ENCODE data around the gene PAX2.

PAX2 gene

GRCh38 chr10:100814751-100815474 lies 69.5 kb downstream of the PAX2 start:
- H3K9me3 Mint-ChIP-seq, result no peaks in the 10 kb centered on the region
- H3K27ac Mint-ChIP-seq, result no peak overlapping the region
- no peak overlapping the region for H3K4me3 Mint-ChIP-seq
- H3K4me1 Mint-ChIP-seq (ENCODE audit: low read depth), result no peaks in the 10 kb centered on the region
- H3K36me3 Mint-ChIP-seq (ENCODE audit: low read depth), result no peaks in the 10 kb centered on the region
- H3K27me3 Mint-ChIP-seq (ENCODE audit: low read depth), result peaks cover 60% of the 10 kb centered on the region

GRCh38 chr10:100816671-100817070 lies 71.3 kb downstream of the PAX2 start:
- Mint-ChIP-seq H3K9me3 (no peaks in the 10 kb centered on the region), H3K27ac (no peak overlapping the region), H3K36me3 (ENCODE audit: low read depth) (no peaks in the 10 kb centered on the region), H3K4me1 (ENCODE audit: low read depth) (no peaks in the 10 kb centered on the region), H3K27me3 (ENCODE audit: low read depth) (peaks cover 64% of the 10 kb centered on the region), H3K4me3 (no peak overlapping the region)

- no peak overlapping the region for H3K27ac Mint-ChIP-seq
- no peak overlapping the region for H3K4me3 Mint-ChIP-seq
- no peaks in the 10 kb centered on the region for H3K9me3 Mint-ChIP-seq
- no peaks in the 10 kb centered on the region for H3K36me3 Mint-ChIP-seq (ENCODE audit: low read depth)
- no peaks in the 10 kb centered on the region for H3K4me1 Mint-ChIP-seq (ENCODE audit: low read depth)
- peaks cover 59% of the 10 kb centered on the region for H3K27me3 Mint-ChIP-seq (ENCODE audit: low read depth)
Measured at GRCh38 chr10:100817268-100817839, 72.0 kb downstream of the PAX2 start.

GRCh38 chr10:100819424-100819823 lies 74.0 kb downstream of the PAX2 start:
- no peaks in the 10 kb centered on the region for H3K9me3 Mint-ChIP-seq
- no peak overlapping the region for H3K4me3 Mint-ChIP-seq
- H3K27ac Mint-ChIP-seq, result no peak overlapping the region
- H3K27me3 Mint-ChIP-seq (ENCODE audit: low read depth), result peaks cover 62% of the 10 kb centered on the region
- H3K36me3 Mint-ChIP-seq (ENCODE audit: low read depth), result no peaks in the 10 kb centered on the region
- no peaks in the 10 kb centered on the region for H3K4me1 Mint-ChIP-seq (ENCODE audit: low read depth)

- H3K27ac Mint-ChIP-seq, result no peak overlapping the region
- H3K36me3 Mint-ChIP-seq (ENCODE audit: low read depth), result no peaks in the 10 kb centered on the region
- H3K27me3 Mint-ChIP-seq (ENCODE audit: low read depth), result peaks cover 66% of the 10 kb centered on the region
- H3K4me3 Mint-ChIP-seq, result no peak overlapping the region
- H3K9me3 Mint-ChIP-seq, result no peaks in the 10 kb centered on the region
- H3K4me1 Mint-ChIP-seq (ENCODE audit: low read depth), result no peaks in the 10 kb centered on the region
Measured at GRCh38 chr10:100823194-100823593, 77.8 kb downstream of the PAX2 start.

- H3K27me3 Mint-ChIP-seq (ENCODE audit: low read depth), result peaks cover 73% of the 10 kb centered on the region
- H3K9me3 Mint-ChIP-seq, result no peaks in the 10 kb centered on the region
- no peak overlapping the region for H3K27ac Mint-ChIP-seq
- H3K4me3 Mint-ChIP-seq, result no peak overlapping the region
- peaks cover 11% of the 10 kb centered on the region for H3K4me1 Mint-ChIP-seq (ENCODE audit: low read depth)
- peaks cover under 1% of the 10 kb centered on the region for H3K36me3 Mint-ChIP-seq (ENCODE audit: low read depth)
Measured at GRCh38 chr10:100824886-100825285, 79.5 kb downstream of the PAX2 start.

- peak overlapping the region; percentile 43 for H3K4me3 Mint-ChIP-seq
- peaks cover 12% of the 10 kb centered on the region for H3K4me1 Mint-ChIP-seq (ENCODE audit: low read depth)
- H3K27me3 Mint-ChIP-seq (ENCODE audit: low read depth), result peaks cover 73% of the 10 kb centered on the region
- H3K27ac Mint-ChIP-seq, result no peak overlapping the region
- H3K36me3 Mint-ChIP-seq (ENCODE audit: low read depth), result peaks cover 4% of the 10 kb centered on the region
- no peaks in the 10 kb centered on the region for H3K9me3 Mint-ChIP-seq
Measured at GRCh38 chr10:100825325-100825875, 80.0 kb downstream of the PAX2 start.

- Mint-ChIP-seq H3K4me3 (no peak overlapping the region), H3K4me1 (ENCODE audit: low read depth) (peaks cover 17% of the 10 kb centered on the region)
Measured at GRCh38 chr10:100826031-100826651, 80.8 kb downstream of the PAX2 start.

GRCh38 chr10:100826661-100826982 lies 81.2 kb downstream of the PAX2 start:
- Mint-ChIP-seq H3K9me3 (no peaks in the 10 kb centered on the region), H3K27ac (no peak overlapping the region), H3K4me1 (ENCODE audit: low read depth) (peaks cover 17% of the 10 kb centered on the region), H3K4me3 (no peak overlapping the region), H3K27me3 (ENCODE audit: low read depth) (peaks cover 79% of the 10 kb centered on the region), H3K36me3 (ENCODE audit: low read depth) (peaks cover 4% of the 10 kb centered on the region)

More at GRCh38 chr10:100826031-100826651, 80.8 kb downstream of the PAX2 start:
- Mint-ChIP-seq H3K36me3 (ENCODE audit: low read depth) (peaks cover 4% of the 10 kb centered on the region), H3K27ac (no peak overlapping the region), H3K9me3 (no peaks in the 10 kb centered on the region), H3K27me3 (ENCODE audit: low read depth) (peaks cover 75% of the 10 kb centered on the region)

GRCh38 chr10:100826983-100827818 lies 81.8 kb downstream of the PAX2 start:
- peaks cover 17% of the 10 kb centered on the region for H3K4me1 Mint-ChIP-seq (ENCODE audit: low read depth)
- peaks cover 85% of the 10 kb centered on the region for H3K27me3 Mint-ChIP-seq (ENCODE audit: low read depth)
- no peak overlapping the region for H3K27ac Mint-ChIP-seq
- H3K4me3 Mint-ChIP-seq, result peak overlapping the region; percentile 67
- no peaks in the 10 kb centered on the region for H3K9me3 Mint-ChIP-seq
- H3K36me3 Mint-ChIP-seq (ENCODE audit: low read depth), result peaks cover 4% of the 10 kb centered on the region

GRCh38 chr10:100827819-100828737 lies 82.7 kb downstream of the PAX2 start:
- Mint-ChIP-seq H3K27me3 (ENCODE audit: low read depth) (peaks cover 85% of the 10 kb centered on the region), H3K9me3 (no peaks in the 10 kb centered on the region), H3K4me3 (peak overlapping the region; percentile 77), H3K4me1 (ENCODE audit: low read depth) (peaks cover 17% of the 10 kb centered on the region), H3K27ac (peak overlapping the region; percentile 52), H3K36me3 (ENCODE audit: low read depth) (peaks cover 4% of the 10 kb centered on the region)

- Mint-ChIP-seq H3K4me1 (ENCODE audit: low read depth) (peaks cover 17% of the 10 kb centered on the region), H3K4me3 (peak overlapping the region; percentile 77), H3K27ac (peak overlapping the region; percentile 52), H3K36me3 (ENCODE audit: low read depth) (peaks cover 4% of the 10 kb centered on the region), H3K9me3 (no peaks in the 10 kb centered on the region), H3K27me3 (ENCODE audit: low read depth) (peaks cover 86% of the 10 kb centered on the region)
Measured at GRCh38 chr10:100828738-100829096, 83.3 kb downstream of the PAX2 start.

- peaks cover 83% of the 10 kb centered on the region for H3K27me3 Mint-ChIP-seq (ENCODE audit: low read depth)
- H3K36me3 Mint-ChIP-seq (ENCODE audit: low read depth), result peaks cover 4% of the 10 kb centered on the region
- no peak overlapping the region for H3K27ac Mint-ChIP-seq
- H3K4me1 Mint-ChIP-seq (ENCODE audit: low read depth), result peaks cover 17% of the 10 kb centered on the region
- no peaks in the 10 kb centered on the region for H3K9me3 Mint-ChIP-seq
- peak overlapping the region; percentile 77 for H3K4me3 Mint-ChIP-seq
Measured at GRCh38 chr10:100829097-100829870, 83.9 kb downstream of the PAX2 start.
